ENCODE data around the gene CARD19.

The CARD19 gene

GRCh38 chr9:93096131-93096802, at the start of gene CARD19:
Gene CARD19 (plus strand): TSS chr9:93096217. CDS start chr9:93096346, 129 bp downstream.
- peak; percentile 42 for DNase-seq (ENCODE audit: low read depth)

- no peak for DNase-seq (ENCODE audit: low read depth)
Measured at GRCh38 chr9:93048566-93049448, 47.2 kb upstream of the CARD19 start.

- no peak for DNase-seq (ENCODE audit: low read depth)
Measured at GRCh38 chr9:93049491-93049890, 46.5 kb upstream of the CARD19 start.

GRCh38 chr9:93050231-93050630, 45.8 kb upstream of the CARD19 start:
- no peak for DNase-seq (ENCODE audit: low read depth)

GRCh38 chr9:93051680-93052089, 44.3 kb upstream of the CARD19 start:
- no peak for DNase-seq (ENCODE audit: low read depth)

- DNase-seq (ENCODE audit: low read depth), result no peak
Measured at GRCh38 chr9:93052791-93053540, 43.1 kb upstream of the CARD19 start.

GRCh38 chr9:93053781-93054331, 42.2 kb upstream of the CARD19 start:
- no peak for DNase-seq (ENCODE audit: low read depth)

GRCh38 chr9:93054758-93055704, 41.0 kb upstream of the CARD19 start:
- DNase-seq (ENCODE audit: low read depth), result no peak

GRCh38 chr9:93057042-93057702, 38.8 kb upstream of the CARD19 start:
- no peak for DNase-seq (ENCODE audit: low read depth)

- DNase-seq (ENCODE audit: low read depth), result no peak
Measured at GRCh38 chr9:93057703-93058354, 38.2 kb upstream of the CARD19 start.

GRCh38 chr9:93058355-93059010, 37.5 kb upstream of the CARD19 start, which contains the start of gene SUSD3:
Gene SUSD3 (plus strand): TSS chr9:93058701. CDS start chr9:93058743, 42 bp downstream.
- peak; percentile 62 for DNase-seq (ENCODE audit: low read depth)

GRCh38 chr9:93059011-93059714, 36.9 kb upstream of the CARD19 start:
- DNase-seq (ENCODE audit: low read depth), result no peak

GRCh38 chr9:93059715-93060578, 36.1 kb upstream of the CARD19 start:
- no peak for DNase-seq (ENCODE audit: low read depth)

GRCh38 chr9:93060746-93061259, 35.2 kb upstream of the CARD19 start:
- DNase-seq (ENCODE audit: low read depth), result no peak

GRCh38 chr9:93061260-93061751, 34.7 kb upstream of the CARD19 start:
- no peak for DNase-seq (ENCODE audit: low read depth)

GRCh38 chr9:93061791-93062763, 33.9 kb upstream of the CARD19 start:
- DNase-seq (ENCODE audit: low read depth), result no peak
